HepG2 (cell line): ENCODE data around the gene MRM3. TPM values are rescaled to one million over a fixed set of nuclear protein-coding genes. Genes with fewer than 3 reads are reported as not detected.
A peak's percentile ranks its signal among the peaks of the same experiment; 100 is the strongest.

Experiments used
- CENPT ChIP-seq: sonication (generic); formaldehyde crosslinking; IDR thresholded peaks from 2 replicates; pipeline ENCODE4 v1.8.0; 2022; ENCODE audit warnings: low read depth, mild to moderate bottlenecking, moderate library complexity, missing genetic modification reagents
- HES4 ChIP-seq: sonication (generic); formaldehyde crosslinking; IDR thresholded peaks from 2 replicates; pipeline ENCODE4 v1.9.0; 2021; ENCODE audit warnings: mild to moderate bottlenecking, missing genetic modification reagents, borderline replicate concordance
- JDP2 ChIP-seq: sonication (generic); formaldehyde crosslinking; IDR thresholded peaks from 2 replicates; pipeline ENCODE4 v1.8.1; 2022; ENCODE audit warnings: missing genetic modification reagents, borderline replicate concordance
- KLF12 ChIP-seq: sonication (generic); formaldehyde crosslinking; IDR thresholded peaks from 2 replicates; pipeline ENCODE4 v1.4.0; 2020; ENCODE audit warnings: missing genetic modification reagents, borderline replicate concordance
- MYNN ChIP-seq: sonication (generic); formaldehyde crosslinking; IDR thresholded peaks from 2 replicates; pipeline ENCODE4 v1.4.0; 2020; ENCODE audit warnings: mild to moderate bottlenecking, low read depth, missing genetic modification reagents
- PPARG ChIP-seq: conservative IDR thresholded peaks from 2 replicates; pipeline ENCODE4 v1.6.1; 2016; ENCODE audit warnings: missing biosample characterization, missing genetic modification reagents
- SAP130 ChIP-seq: IDR thresholded peaks from 2 replicates; pipeline ENCODE4 v1.6.1; 2016; ENCODE audit warnings: low read depth
- SETDB1 ChIP-seq: sonication (generic); formaldehyde crosslinking; IDR thresholded peaks from 2 replicates; pipeline ENCODE4 v1.5.1; 2020; ENCODE audit warnings: missing genetic modification reagents, mild to moderate bottlenecking, borderline replicate concordance
- SIX4 ChIP-seq: sonication (generic); formaldehyde crosslinking; IDR thresholded peaks from 2 replicates; pipeline ENCODE4 v1.4.0; 2020; ENCODE audit warnings: missing genetic modification reagents
- SP5 ChIP-seq: IDR thresholded peaks from 2 replicates; pipeline ENCODE4 v1.6.1; 2016; ENCODE audit warnings: low read depth, borderline replicate concordance
- SRF ChIP-seq: IDR thresholded peaks from 2 replicates; pipeline ENCODE4 v1.6.1; 2011; ENCODE audit warnings: mild to moderate bottlenecking, low read depth, low read length, moderate library complexity
- SYNCRIP ChIP-seq: fragments of 200-400 bp; formaldehyde crosslinking; IDR thresholded peaks from 2 replicates; pipeline ENCODE4 v1.6.1; 2018; ENCODE audit warnings: mild to moderate bottlenecking, low read depth, low read length; ENCODE audit not compliant: insufficient read depth
- TAF1 ChIP-seq: sonication (generic); formaldehyde crosslinking; IDR thresholded peaks from 2 replicates; pipeline ENCODE4 v1.4.0; 2020; ENCODE audit warnings: missing genetic modification reagents
- ZNF10 ChIP-seq: sonication (generic); formaldehyde crosslinking; IDR thresholded peaks from 2 replicates; pipeline ENCODE4 v1.4.0; 2020; ENCODE audit warnings: mild to moderate bottlenecking, low read depth, missing genetic modification reagents, borderline replicate concordance
- ZNF451 ChIP-seq: sonication (generic); formaldehyde crosslinking; IDR thresholded peaks from 2 replicates; pipeline ENCODE4 v1.5.0; 2020; ENCODE audit warnings: mild to moderate bottlenecking, missing genetic modification reagents
- ZSCAN22 ChIP-seq: sonication (generic); formaldehyde crosslinking; IDR thresholded peaks from 2 replicates; pipeline ENCODE4 v1.4.0; 2020; ENCODE audit warnings: mild to moderate bottlenecking, missing genetic modification reagents
- polyA plus RNA-seq, 8 experiments: library from polyadenylated mRNA; depleted of rRNA in 3 of 8; stranded (reverse) in 7 of 8; unstranded in 1 of 8; fragments of >200 nt; fragmentation: Illumina TruSeq in 4 of 8; extraction: Trizol in 4 of 8; gene quantifications; 2 replicates each; pipeline versions ENCODE4 v1.2.1 to v1.2.3, GENCODE V29; 2011 to 2016; ENCODE audit warnings: low read depth in 4 of 8, missing spikeins in 1 of 8, mixed read lengths in 1 of 8; ENCODE audit not compliant: insufficient read depth in 1 of 8
- total RNA-seq, 5 experiments: library from RNA; depleted of rRNA; stranded (reverse); fragments of >200 nt; fragmentation: Illumina TruSeq; extraction: Trizol; gene quantifications; 2 replicates each; pipeline ENCODE4 v1.2.3, GENCODE V29; 2016; ENCODE audit warnings: low read depth in 1 of 5
- TF ChIP-seq, protein P1 (sequence below): sonication (generic); formaldehyde crosslinking; IDR thresholded peaks from 2 replicates; pipeline ENCODE4 v1.4.0; 2020; ENCODE audit warnings: missing genetic modification reagents
- TF ChIP-seq, protein P2 (sequence below): sonication (generic); formaldehyde crosslinking; conservative IDR thresholded peaks from 2 replicates; pipeline ENCODE4 v1.8.1; 2023; ENCODE audit warnings: missing genetic modification reagents
- TF ChIP-seq, protein P3 (sequence below): sonication (generic); formaldehyde crosslinking; IDR thresholded peaks from 2 replicates; pipeline ENCODE4; 2020; ENCODE audit warnings: missing genetic modification reagents, mild to moderate bottlenecking, borderline replicate concordance
- TF ChIP-seq, protein P4 (sequence below): sonication (generic); formaldehyde crosslinking; conservative IDR thresholded peaks from 2 replicates; pipeline ENCODE4 v1.8.0; 2022; ENCODE audit warnings: missing genetic modification reagents

Gene MRM3
- total and polyA plus RNA-seq, 2 of the 13 experiments (the other 11 are each of a cell fraction or from before 2014, with no cell fraction given): 12.3 to 25.5 TPM

DNA sequence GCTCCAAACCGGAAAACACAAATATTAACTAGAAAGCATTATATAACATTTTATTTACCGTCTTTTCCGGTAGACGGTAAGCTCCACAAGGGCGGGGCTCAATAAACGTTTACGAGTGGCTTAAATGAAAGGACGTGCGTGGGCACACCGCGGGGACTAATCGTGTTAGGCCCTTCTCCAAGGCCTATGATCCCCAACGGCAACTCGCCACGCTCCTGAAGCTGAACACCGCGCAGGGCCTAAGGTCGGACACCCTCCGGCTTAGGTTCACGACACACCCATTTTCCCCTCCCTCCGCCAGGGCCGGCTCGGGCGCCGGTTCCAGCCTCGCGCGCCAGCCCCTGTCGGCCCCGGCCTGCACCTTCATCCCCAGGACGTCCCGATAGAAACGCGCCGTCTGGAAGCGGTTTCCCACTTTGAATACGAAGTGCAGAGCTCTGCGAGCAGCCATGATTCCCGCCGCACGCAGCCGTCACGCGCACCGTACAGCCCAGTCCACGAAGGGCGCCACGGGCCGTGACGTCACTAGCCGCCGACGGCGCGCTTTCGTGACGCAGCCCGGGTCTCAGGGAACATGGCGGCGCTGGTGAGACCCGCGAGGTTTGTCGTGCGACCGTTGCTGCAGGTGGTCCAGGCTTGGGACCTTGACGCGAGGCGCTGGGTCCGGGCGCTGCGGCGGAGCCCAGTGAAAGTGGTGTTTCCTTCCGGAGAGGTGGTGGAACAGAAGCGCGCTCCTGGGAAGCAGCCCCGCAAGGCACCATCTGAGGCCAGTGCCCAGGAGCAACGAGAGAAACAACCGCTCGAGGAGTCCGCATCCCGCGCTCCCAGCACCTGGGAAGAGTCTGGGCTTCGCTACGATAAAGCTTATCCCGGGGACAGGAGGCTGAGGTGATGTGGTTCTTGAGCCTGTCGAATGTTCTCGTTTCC is at the start of gene MRM3, which contains the start of gene GLOD4 (continued):
- TF ChIP-seq, protein P1, sequence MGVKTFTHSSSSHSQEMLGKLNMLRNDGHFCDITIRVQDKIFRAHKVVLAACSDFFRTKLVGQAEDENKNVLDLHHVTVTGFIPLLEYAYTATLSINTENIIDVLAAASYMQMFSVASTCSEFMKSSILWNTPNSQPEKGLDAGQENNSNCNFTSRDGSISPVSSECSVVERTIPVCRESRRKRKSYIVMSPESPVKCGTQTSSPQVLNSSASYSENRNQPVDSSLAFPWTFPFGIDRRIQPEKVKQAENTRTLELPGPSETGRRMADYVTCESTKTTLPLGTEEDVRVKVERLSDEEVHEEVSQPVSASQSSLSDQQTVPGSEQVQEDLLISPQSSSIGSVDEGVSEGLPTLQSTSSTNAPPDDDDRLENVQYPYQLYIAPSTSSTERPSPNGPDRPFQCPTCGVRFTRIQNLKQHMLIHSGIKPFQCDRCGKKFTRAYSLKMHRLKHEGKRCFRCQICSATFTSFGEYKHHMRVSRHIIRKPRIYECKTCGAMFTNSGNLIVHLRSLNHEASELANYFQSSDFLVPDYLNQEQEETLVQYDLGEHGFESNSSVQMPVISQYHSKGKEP (CRISPR knock-in tag): peak; percentile 77
- TF ChIP-seq, protein P2, sequence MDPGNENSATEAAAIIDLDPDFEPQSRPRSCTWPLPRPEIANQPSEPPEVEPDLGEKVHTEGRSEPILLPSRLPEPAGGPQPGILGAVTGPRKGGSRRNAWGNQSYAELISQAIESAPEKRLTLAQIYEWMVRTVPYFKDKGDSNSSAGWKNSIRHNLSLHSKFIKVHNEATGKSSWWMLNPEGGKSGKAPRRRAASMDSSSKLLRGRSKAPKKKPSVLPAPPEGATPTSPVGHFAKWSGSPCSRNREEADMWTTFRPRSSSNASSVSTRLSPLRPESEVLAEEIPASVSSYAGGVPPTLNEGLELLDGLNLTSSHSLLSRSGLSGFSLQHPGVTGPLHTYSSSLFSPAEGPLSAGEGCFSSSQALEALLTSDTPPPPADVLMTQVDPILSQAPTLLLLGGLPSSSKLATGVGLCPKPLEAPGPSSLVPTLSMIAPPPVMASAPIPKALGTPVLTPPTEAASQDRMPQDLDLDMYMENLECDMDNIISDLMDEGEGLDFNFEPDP: no peak
- TF ChIP-seq, protein P3, sequence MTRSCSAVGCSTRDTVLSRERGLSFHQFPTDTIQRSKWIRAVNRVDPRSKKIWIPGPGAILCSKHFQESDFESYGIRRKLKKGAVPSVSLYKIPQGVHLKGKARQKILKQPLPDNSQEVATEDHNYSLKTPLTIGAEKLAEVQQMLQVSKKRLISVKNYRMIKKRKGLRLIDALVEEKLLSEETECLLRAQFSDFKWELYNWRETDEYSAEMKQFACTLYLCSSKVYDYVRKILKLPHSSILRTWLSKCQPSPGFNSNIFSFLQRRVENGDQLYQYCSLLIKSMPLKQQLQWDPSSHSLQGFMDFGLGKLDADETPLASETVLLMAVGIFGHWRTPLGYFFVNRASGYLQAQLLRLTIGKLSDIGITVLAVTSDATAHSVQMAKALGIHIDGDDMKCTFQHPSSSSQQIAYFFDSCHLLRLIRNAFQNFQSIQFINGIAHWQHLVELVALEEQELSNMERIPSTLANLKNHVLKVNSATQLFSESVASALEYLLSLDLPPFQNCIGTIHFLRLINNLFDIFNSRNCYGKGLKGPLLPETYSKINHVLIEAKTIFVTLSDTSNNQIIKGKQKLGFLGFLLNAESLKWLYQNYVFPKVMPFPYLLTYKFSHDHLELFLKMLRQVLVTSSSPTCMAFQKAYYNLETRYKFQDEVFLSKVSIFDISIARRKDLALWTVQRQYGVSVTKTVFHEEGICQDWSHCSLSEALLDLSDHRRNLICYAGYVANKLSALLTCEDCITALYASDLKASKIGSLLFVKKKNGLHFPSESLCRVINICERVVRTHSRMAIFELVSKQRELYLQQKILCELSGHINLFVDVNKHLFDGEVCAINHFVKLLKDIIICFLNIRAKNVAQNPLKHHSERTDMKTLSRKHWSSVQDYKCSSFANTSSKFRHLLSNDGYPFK: peak; percentile 91
- TF ChIP-seq SETDB1 (CRISPR knock-in tag): no peak
- no peak for TF ChIP-seq SYNCRIP
- TF ChIP-seq SIX4: peak; percentile 69
- TF ChIP-seq JDP2 (CRISPR knock-in tag): no peak
- TF ChIP-seq CENPT (CRISPR knock-in tag): peak; percentile 71; the same call in 1 of the 2 replicates
- TF ChIP-seq ZNF10 (CRISPR knock-in tag): no peak
- TF ChIP-seq KLF12 (CRISPR knock-in tag): no peak
- no peak for TF ChIP-seq ZSCAN22 (CRISPR knock-in tag)
- no peak for TF ChIP-seq MYNN
- peak; percentile 82 for TF ChIP-seq SRF
- TF ChIP-seq PPARG (CRISPR knock-in tag): no peak
- TF ChIP-seq, protein P4, sequence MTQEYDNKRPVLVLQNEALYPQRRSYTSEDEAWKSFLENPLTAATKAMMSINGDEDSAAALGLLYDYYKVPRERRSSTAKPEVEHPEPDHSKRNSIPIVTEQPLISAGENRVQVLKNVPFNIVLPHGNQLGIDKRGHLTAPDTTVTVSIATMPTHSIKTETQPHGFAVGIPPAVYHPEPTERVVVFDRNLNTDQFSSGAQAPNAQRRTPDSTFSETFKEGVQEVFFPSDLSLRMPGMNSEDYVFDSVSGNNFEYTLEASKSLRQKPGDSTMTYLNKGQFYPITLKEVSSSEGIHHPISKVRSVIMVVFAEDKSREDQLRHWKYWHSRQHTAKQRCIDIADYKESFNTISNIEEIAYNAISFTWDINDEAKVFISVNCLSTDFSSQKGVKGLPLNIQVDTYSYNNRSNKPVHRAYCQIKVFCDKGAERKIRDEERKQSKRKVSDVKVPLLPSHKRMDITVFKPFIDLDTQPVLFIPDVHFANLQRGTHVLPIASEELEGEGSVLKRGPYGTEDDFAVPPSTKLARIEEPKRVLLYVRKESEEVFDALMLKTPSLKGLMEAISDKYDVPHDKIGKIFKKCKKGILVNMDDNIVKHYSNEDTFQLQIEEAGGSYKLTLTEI: no peak
- TF ChIP-seq TAF1 (CRISPR knock-in tag): peak; percentile 96
- 0 out of 2 replicates have a peak, but pooled peaks have one; percentile 66 for TF ChIP-seq ZNF451
- TF ChIP-seq SAP130: peak; percentile 98
- peak; percentile 21; the same call in 1 of the 2 replicates for TF ChIP-seq SP5
- TF ChIP-seq HES4 (CRISPR knock-in tag): peak; percentile 72; the same call in 1 of the 2 replicates
